ENCODE measurements around the gene ANAPC13.

Gene ANAPC13

DNA sequence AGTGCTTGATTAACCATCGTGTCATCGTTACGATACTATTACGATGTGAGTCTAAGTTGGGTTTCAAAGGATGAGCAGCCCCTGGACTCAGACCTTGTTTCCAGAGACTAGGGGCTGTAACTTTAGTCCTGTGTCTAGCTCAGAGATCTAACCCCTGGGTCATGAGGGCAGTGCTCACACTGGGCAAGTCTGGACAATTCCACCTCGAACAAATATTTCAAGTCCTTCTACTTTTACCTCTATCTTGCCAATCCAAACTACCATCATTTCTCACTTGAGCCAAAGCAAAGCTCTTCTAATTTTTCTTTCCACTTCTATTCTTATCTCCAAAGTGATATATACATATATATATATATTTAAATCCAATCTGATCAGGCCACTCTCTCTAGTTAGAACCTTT lies 10.8 kb downstream of the ANAPC13 start:
- TF ChIP-seq, protein P1, sequence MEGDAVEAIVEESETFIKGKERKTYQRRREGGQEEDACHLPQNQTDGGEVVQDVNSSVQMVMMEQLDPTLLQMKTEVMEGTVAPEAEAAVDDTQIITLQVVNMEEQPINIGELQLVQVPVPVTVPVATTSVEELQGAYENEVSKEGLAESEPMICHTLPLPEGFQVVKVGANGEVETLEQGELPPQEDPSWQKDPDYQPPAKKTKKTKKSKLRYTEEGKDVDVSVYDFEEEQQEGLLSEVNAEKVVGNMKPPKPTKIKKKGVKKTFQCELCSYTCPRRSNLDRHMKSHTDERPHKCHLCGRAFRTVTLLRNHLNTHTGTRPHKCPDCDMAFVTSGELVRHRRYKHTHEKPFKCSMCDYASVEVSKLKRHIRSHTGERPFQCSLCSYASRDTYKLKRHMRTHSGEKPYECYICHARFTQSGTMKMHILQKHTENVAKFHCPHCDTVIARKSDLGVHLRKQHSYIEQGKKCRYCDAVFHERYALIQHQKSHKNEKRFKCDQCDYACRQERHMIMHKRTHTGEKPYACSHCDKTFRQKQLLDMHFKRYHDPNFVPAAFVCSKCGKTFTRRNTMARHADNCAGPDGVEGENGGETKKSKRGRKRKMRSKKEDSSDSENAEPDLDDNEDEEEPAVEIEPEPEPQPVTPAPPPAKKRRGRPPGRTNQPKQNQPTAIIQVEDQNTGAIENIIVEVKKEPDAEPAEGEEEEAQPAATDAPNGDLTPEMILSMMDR (IDR thresholded peaks at IDR 0.05; ENCODE audit: extremely low read depth, missing control alignments), result no peak
- no peak for DNase-seq (ENCODE audit: low spot score)

DNA sequence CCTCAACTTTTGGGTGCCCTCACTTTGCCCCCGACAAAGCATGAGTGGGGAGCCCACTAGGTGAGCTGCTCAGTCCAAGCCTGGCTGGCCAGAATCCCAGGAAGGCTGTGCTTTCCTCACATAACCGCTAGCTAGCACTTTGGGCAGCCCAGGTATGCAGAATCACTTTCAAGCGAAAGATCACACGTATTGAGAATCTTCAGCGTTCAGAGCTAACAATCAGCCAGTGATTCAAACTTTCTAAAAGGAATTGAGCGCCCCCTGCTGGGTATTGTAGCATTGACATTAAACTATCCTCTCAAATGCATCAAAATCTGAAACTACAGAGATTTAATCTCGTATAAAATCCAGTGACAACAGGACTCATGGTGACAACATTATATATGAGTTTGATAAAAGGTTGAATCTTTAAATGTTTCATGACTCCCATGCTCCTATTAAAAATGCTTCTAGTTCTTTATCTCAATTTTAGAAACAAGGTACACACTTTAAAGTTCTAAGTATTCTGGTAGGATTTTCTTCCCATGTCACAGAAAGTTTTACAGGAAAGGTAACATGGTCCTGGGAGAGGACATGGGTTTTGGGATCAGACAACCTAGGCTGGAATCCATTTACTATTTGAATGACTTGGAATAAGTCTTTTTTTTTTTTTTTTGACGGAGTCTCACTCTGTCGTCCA lies 11.8 kb downstream of the ANAPC13 start:
- TF ChIP-seq, protein P1 (IDR thresholded peaks at IDR 0.05; ENCODE audit: extremely low read depth, missing control alignments), result peak; percentile 60
- DNase-seq (ENCODE audit: low spot score), result peak; percentile 47

DNA sequence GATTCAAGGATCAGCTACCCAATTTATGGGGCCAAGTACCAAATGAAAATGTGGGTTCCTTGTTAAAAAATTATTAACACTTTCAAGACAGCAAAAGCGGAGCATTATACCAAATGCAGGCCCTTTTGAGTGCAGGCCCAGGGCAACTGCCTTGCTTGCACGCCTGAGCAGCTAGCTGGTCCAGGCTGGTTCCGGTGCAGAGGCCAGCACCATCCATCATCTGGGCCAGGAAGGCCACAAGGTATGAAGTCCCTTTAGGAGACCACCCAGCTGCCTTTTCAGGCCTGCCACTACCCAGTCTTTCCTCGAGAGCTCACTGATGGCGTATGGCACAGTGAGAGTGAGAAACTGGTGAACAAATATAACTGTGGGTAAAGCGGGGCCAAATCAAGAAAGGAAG lies 13.0 kb downstream of the ANAPC13 start:
- TF ChIP-seq, protein P1 (IDR thresholded peaks at IDR 0.05; ENCODE audit: extremely low read depth, missing control alignments), result no peak
- no peak for DNase-seq (ENCODE audit: low spot score)

DNA sequence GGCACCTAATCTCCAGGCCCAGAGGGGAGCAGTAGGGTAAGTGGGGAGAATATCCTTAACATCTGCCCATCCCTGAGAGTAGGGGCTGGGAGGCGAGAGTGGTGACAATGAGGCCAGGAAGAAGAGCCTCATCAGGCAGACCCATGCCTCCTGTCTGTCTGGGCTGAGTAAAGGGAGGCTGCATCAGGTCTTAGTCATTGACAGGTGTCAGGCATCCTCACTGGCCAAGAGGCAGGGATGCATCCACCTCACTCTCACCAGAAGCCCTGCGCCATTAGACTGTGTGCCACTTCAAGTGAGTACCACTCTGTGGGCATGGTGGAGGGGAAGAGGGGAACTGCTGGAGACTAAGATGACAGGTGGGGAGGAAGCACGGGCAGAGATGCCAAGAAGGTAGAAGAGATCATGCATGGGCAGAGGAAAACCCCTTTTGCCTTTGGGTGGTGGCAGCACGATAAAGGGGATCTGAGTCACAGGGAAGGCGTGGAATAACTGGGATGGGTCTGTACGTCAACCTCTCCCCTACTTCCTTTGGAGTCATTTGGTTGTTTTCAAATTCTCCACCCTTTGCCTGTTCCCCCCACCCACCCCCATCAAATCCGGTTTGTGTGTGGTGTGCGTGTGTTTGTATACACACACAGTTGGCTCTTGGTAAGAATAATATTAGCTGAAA lies 14.1 kb downstream of the ANAPC13 start:
- TF ChIP-seq, protein P1 (IDR thresholded peaks at IDR 0.05; ENCODE audit: extremely low read depth, missing control alignments), result no peak
- DNase-seq (ENCODE audit: low spot score), result no peak

DNA sequence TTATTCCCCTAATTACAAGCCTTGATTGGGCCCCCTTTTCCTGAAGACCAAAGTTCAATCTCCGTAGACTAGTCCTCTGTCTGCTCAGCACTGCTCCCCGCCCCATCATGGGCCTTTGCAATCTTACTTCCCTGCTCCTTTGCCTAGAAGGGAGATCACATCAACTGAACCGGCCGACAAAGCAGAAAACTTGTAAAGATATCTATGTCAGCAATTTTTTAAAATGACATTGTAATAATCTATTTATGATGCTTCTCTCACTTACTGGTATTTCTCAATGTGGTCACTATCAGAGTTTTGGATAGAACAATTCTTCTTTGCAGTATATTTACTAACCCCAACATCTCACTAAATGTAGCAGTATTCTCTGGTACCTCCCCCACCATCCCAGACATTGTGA lies 17.3 kb downstream of the ANAPC13 start:
- no peak for DNase-seq (ENCODE audit: low spot score)
- TF ChIP-seq, protein P1 (IDR thresholded peaks at IDR 0.05; ENCODE audit: extremely low read depth, missing control alignments), result no peak

DNA sequence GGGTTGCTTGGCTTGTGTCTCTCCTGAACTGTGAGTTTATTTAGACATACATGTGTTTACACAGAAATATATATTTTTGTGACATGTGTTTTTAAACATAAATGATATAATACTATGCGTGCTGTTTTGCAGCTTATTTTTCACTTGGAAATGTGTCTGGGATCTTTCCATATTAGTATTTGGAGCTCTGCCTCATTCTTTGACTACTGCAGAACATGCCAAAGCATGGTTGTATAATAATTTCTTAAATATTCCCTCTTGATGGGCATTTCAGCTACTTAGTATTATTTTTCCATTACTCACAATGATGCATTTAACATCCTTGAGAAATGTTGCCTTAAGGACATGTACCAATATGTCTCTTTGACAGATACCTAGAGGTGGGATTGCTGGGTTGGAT lies 19.5 kb downstream of the ANAPC13 start:
- DNase-seq (ENCODE audit: low spot score), result no peak
- TF ChIP-seq, protein P1 (IDR thresholded peaks at IDR 0.05; ENCODE audit: extremely low read depth, missing control alignments), result no peak

DNA sequence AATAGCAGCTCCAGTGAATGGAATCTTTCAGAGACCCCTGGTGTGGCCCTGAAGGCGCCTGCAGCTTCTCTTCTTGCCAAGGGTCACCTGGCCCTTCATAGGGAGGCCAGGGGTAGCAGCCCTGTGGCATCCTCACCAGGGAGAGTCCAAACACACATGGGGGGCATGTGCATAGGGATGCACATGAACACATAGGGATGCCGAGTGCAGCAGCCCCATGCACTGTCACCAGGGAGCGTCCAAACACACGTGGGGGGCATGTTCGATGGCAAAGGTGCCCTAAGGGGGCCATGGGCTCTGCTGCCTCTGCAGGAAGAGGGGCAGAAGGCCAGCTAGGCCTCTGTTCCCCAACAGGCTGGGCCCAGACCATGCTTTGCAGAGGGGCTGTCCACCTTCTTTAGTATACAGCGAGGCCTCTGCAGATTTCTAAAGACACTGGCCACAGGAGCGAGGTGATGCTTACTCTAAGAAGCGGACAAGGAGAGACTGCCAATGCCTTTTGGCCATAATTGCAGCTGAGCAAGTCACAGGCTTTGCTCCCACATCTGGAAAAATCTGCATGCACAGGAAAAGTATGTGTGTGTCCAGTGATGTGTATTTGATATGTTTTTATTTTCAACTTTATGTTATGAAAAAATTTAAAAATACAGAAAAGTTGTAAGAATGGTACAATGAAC lies 21.0 kb downstream of the ANAPC13 start:
- TF ChIP-seq, protein P1 (IDR thresholded peaks at IDR 0.05; ENCODE audit: extremely low read depth, missing control alignments), result no peak
- no peak for DNase-seq (ENCODE audit: low spot score)

Data from GM20000 (cell line).